H9 (cell line): ENCODE measurements around the gene PPAT. TPM values are rescaled to one million over a fixed set of nuclear protein-coding genes. Genes with fewer than 3 reads are reported as not detected.

Experiments used
- DNase-seq: peaks from one replicate; pipeline ENCODE4 v3.0.0-alpha.2; 2017
- H2AFZ ChIP-seq: one replicate; pipeline ENCODE4 v1.6.1; 2013; ENCODE audit warnings: mild to moderate bottlenecking, low read length, control low read depth, moderate library complexity
- H2AK5ac ChIP-seq: 2 replicates; pipeline ENCODE4 v1.6.1; 2013; ENCODE audit warnings: low read length, control low read depth, mixed read lengths; ENCODE audit not compliant: insufficient read length
- H2BK120ac ChIP-seq: one replicate; pipeline ENCODE4 v1.6.1; 2013; ENCODE audit warnings: low read depth, mild to moderate bottlenecking, low read length, control low read depth, inconsistent platforms; ENCODE audit not compliant: poor library complexity, severe bottlenecking
- H2BK12ac ChIP-seq: 2 replicates; pipeline ENCODE4 v1.6.1; 2013; ENCODE audit warnings: low read length, control low read depth, mixed read lengths, low read depth; ENCODE audit not compliant: insufficient read length
- H2BK15ac ChIP-seq: 2 replicates; pipeline ENCODE4 v1.6.1; 2013; ENCODE audit warnings: low read depth, low read length, control low read depth
- H2BK20ac ChIP-seq: one replicate; pipeline ENCODE4 v1.6.1; 2013; ENCODE audit warnings: low read depth, mild to moderate bottlenecking, low read length, control low read depth, inconsistent platforms; ENCODE audit not compliant: poor library complexity, severe bottlenecking
- H2BK5ac ChIP-seq: 2 replicates; pipeline ENCODE4 v1.6.1; 2013; ENCODE audit warnings: low read length, control low read depth, mixed read lengths; ENCODE audit not compliant: insufficient read length
- H3K14ac ChIP-seq: 2 replicates; pipeline ENCODE4 v1.6.1; 2013; ENCODE audit warnings: low read length, control low read depth; ENCODE audit not compliant: insufficient read depth
- H3K18ac ChIP-seq: 2 replicates; pipeline ENCODE4 v1.6.1; 2013; ENCODE audit warnings: low read depth, mild to moderate bottlenecking, mixed read lengths, low read length, control low read depth; ENCODE audit not compliant: insufficient read length
- H3K23ac ChIP-seq: 2 replicates; pipeline ENCODE4 v1.6.1; 2013; ENCODE audit warnings: low read length, control low read depth, mixed read lengths, low read depth; ENCODE audit not compliant: insufficient read length
- H3K23me2 ChIP-seq: 2 replicates; pipeline ENCODE4 v1.6.1; 2013; ENCODE audit warnings: low read depth, mild to moderate bottlenecking, mixed read lengths, low read length, control low read depth; ENCODE audit not compliant: insufficient read length, poor library complexity, severe bottlenecking
- H3K27ac ChIP-seq: 2 replicates; pipeline ENCODE4 v1.5.1; 2013; ENCODE audit warnings: low read length, control low read depth, mixed read lengths, low read depth; ENCODE audit not compliant: insufficient read length
- H3K27me3 ChIP-seq: 2 replicates; pipeline ENCODE4 v1.6.1; 2013; ENCODE audit warnings: low read length, control low read depth, inconsistent platforms; ENCODE audit not compliant: insufficient read depth
- H3K4ac ChIP-seq: 2 replicates; pipeline ENCODE4 v1.6.1; 2013; ENCODE audit warnings: low read depth, mild to moderate bottlenecking, control low read depth, inconsistent platforms, low read length, moderate library complexity
- H3K4me1 ChIP-seq: 2 replicates; pipeline ENCODE4 v1.6.1; 2013; ENCODE audit warnings: low read length, control low read depth, inconsistent platforms; ENCODE audit not compliant: insufficient read depth
- H3K4me2 ChIP-seq: 2 replicates; pipeline ENCODE4 v1.6.1; 2013; ENCODE audit warnings: low read length, control low read depth, mixed read lengths; ENCODE audit not compliant: insufficient read length, insufficient read depth
- H3K56ac ChIP-seq: 2 replicates; pipeline ENCODE4 v1.6.1; 2013; ENCODE audit warnings: low read depth, mild to moderate bottlenecking, mixed read lengths, low read length, control low read depth; ENCODE audit not compliant: insufficient read length
- H3K79me1 ChIP-seq: 2 replicates; pipeline ENCODE4 v1.6.1; 2013; ENCODE audit warnings: low read depth, mild to moderate bottlenecking, moderate library complexity, low read length, control low read depth, inconsistent platforms; ENCODE audit not compliant: insufficient read depth, poor library complexity, severe bottlenecking
- H3K79me2 ChIP-seq: 2 replicates; pipeline ENCODE4 v1.6.1; 2013; ENCODE audit warnings: low read length, control low read depth, inconsistent platforms; ENCODE audit not compliant: insufficient read depth
- H3K9ac ChIP-seq: 2 replicates; pipeline ENCODE4 v1.6.1; 2013; ENCODE audit warnings: low read length, control low read depth, mixed read lengths; ENCODE audit not compliant: insufficient read length; ENCODE audit errors: extremely low read depth
- H3K9me3 ChIP-seq: one replicate; pipeline ENCODE4 v1.6.1; 2013; ENCODE audit warnings: low read depth, low read length, inconsistent platforms; ENCODE audit not compliant: control insufficient read depth
- H3T11ph ChIP-seq: one replicate; pipeline ENCODE4 v1.6.1; 2013; ENCODE audit warnings: mild to moderate bottlenecking, low read length, control low read depth, inconsistent platforms
- H4K20me1 ChIP-seq: one replicate; pipeline ENCODE4 v1.6.1; 2013; ENCODE audit not compliant: control insufficient read depth, insufficient read length, insufficient read depth
- H4K5ac ChIP-seq: 2 replicates; pipeline ENCODE4 v1.6.1; 2013; ENCODE audit warnings: low read depth, mild to moderate bottlenecking, mixed read lengths, low read length, control low read depth; ENCODE audit not compliant: insufficient read length
- H4K8ac ChIP-seq: replicated peaks from 2 replicates; pipeline ENCODE4 v1.6.1; 2013; ENCODE audit warnings: low read length, control low read depth, mixed read lengths, low read depth; ENCODE audit not compliant: insufficient read length
- H4K91ac ChIP-seq: 2 replicates; pipeline ENCODE4 v1.6.1; 2013; ENCODE audit warnings: low read depth, mild to moderate bottlenecking, moderate library complexity, mixed read lengths, low read length, control low read depth; ENCODE audit not compliant: insufficient read length
- H3K27ac Mint-ChIP-seq, 3 experiments: 2 replicates in 2 of 3; 3 replicates in 1 of 3; pipeline ENCODE4 v1.8.0; 2020 to 2021; ENCODE audit warnings: mixed read lengths in 3 of 3, mild to moderate bottlenecking in 1 of 3, moderate library complexity in 1 of 3
- H3K27me3 Mint-ChIP-seq: 2 replicates; pipeline ENCODE4 v1.8.0; 2021; ENCODE audit warnings: low read depth, mild to moderate bottlenecking, moderate library complexity, mixed read lengths
- H3K36me3 Mint-ChIP-seq, 3 experiments: 2 replicates in 2 of 3; 3 replicates in 1 of 3; pipeline ENCODE4 v1.8.0; 2020 to 2021; ENCODE audit warnings: low read depth in 3 of 3, mixed read lengths in 3 of 3; ENCODE audit not compliant: insufficient read depth in 1 of 3
- H3K4me1 Mint-ChIP-seq, 2 experiments: 2 replicates each; pipeline ENCODE4 v1.8.0; 2020; ENCODE audit warnings: mixed read lengths in 2 of 2
- H3K4me3 Mint-ChIP-seq, 2 experiments: 2 replicates in 1 of 2; 3 replicates in 1 of 2; pipeline ENCODE4 v1.8.0; 2020 to 2021; ENCODE audit warnings: mild to moderate bottlenecking in 2 of 2, mixed read lengths in 2 of 2, moderate library complexity in 1 of 2
- H3K9me3 Mint-ChIP-seq, 2 experiments: 2 replicates in 1 of 2; 3 replicates in 1 of 2; pipeline ENCODE4 v1.8.0; 2020; ENCODE audit warnings: mild to moderate bottlenecking in 2 of 2, mixed read lengths in 2 of 2, moderate library complexity in 1 of 2
- WGBS: extraction: QIAGEN DNeasy Blood & Tissue Kit; methylation state at CpG from one replicate; pipeline ENCODE4 v1.1.7; 2013; ENCODE audit warnings: missing lambda C conversion rate, low lambda C conversion rate, mixed read lengths; ENCODE audit not compliant: insufficient read length; ENCODE audit errors: extremely low coverage; 5-methylcytosine and 5-hydroxymethylcytosine counted together
- total RNA-seq: library from RNA; stranded (reverse); gene quantifications from 2 replicates; pipeline ENCODE4 v1.2.1, GENCODE V29; 2021
- TF ChIP-seq, protein P1 (sequence below): fragments of 200-600 bp; sonication (generic); conservative IDR thresholded peaks from 3 replicates; pipeline ENCODE4 v1.8.0; 2021; ENCODE audit warnings: antibody characterized with exemption, mild to moderate bottlenecking

Gene PPAT
- total RNA-seq, 1 experiment from 2014 or later: 77.1 TPM

DNA sequence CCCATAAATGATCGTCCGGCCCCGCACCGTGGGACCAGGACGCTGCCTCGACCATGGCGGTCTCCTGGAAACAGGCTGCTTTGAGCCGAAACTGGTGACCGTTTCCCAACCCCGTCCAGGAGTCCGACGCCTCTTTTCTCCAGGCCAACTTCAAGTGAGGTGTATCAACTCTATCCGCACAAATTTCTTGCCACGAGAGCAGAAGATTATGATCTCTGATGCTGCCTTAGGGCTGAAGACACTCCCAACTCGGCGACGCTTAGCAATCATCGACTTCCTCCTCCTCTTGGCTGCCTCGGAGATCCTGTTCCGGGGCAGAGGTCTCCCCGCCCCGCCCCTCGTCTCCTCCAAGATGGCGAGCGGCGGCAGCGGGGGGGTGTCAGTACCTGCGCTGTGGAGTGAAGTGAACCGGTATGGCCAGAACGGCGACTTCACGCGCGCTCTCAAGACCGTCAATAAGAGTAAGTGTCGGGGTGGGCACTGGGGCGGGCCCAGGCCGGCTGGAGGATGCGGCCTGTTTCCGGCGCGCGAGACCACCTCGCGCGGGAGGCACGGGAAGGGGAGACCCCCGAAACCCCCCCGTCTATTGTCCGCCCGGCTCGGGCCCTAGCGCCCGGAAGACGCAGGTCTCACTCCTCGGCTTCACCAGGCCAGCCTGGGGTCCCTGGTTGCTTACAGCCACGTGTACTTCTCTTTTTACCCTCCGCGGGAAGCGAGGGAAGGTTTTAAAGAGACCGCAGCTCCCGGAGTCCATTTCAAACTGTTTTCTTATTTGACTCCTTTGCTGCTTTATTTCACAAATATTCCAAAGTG, 32.1 kb upstream of the PPAT start, which contains the start of gene SRP72:
Gene SRP72, plus strand, starts transcription at position 334 of the 813 bp plus-strand sequence. Its CDS starts 19 bp downstream, at position 353.
- H3K79me2 ChIP-seq: peaks cover 10% of the 10 kb centered on the region; the same call in 1 of the 2 replicates
- DNase-seq: peak; percentile 88
- WGBS: no CpG with 5 or more reads among the region's 62 CpGs
- H2BK5ac ChIP-seq: no peak within 1 kb of the TSS
- H2AK5ac ChIP-seq: no peak within 1 kb of the TSS
- H3K23ac ChIP-seq: no peak within 1 kb of the TSS
- H2BK120ac ChIP-seq: no peak within 1 kb of the TSS
- no peaks in the 10 kb centered on the region for H4K20me1 ChIP-seq
- H3K27me3 ChIP-seq: no peaks in the 10 kb centered on the region
- no peak within 1 kb of the TSS for H4K91ac ChIP-seq
- Mint-ChIP-seq H3K4me3 (peak within 1 kb of the TSS; percentile 95 to 97), H3K36me3 (peaks cover 14 to 39% (median 25%) of the 10 kb centered on the region in 3 experiments), H3K27me3 (peaks cover 2% of the 10 kb centered on the region; the same call in 1 of the 2 replicates), H3K27ac (peak within 1 kb of the TSS; percentile 97 to 100 (median 98)), H3K4me1 (peaks cover 28 to 35% of the 10 kb centered on the region in 2 experiments), H3K9me3 (peaks cover 0 to 4% of the 10 kb centered on the region in 2 experiments; a peak in 1 of 5 replicates)
- peak within 1 kb of the TSS; percentile 3 for H2AFZ ChIP-seq
- no peak within 1 kb of the TSS for H2BK15ac ChIP-seq
- peak within 1 kb of the TSS; percentile 89 for H3K4me2 ChIP-seq
- peak within 1 kb of the TSS; percentile 91 for H3K14ac ChIP-seq
- no peak within 1 kb of the TSS for H4K5ac ChIP-seq
- H4K8ac ChIP-seq: peak within 1 kb of the TSS; percentile 4
- peaks cover 9% of the 10 kb centered on the region for H3K23me2 ChIP-seq
- H3K4me1 ChIP-seq: no peaks in the 10 kb centered on the region
- peaks cover 2% of the 10 kb centered on the region for H3K79me1 ChIP-seq
- H3T11ph ChIP-seq: no peak within 1 kb of the TSS
- no peak within 1 kb of the TSS for H3K4ac ChIP-seq
- H2BK12ac ChIP-seq: no peak within 1 kb of the TSS
- peak within 1 kb of the TSS; percentile 95 for H3K9ac ChIP-seq
- H3K27ac ChIP-seq: peak within 1 kb of the TSS; percentile 1
- H3K18ac ChIP-seq: peak within 1 kb of the TSS; percentile 94
- H2BK20ac ChIP-seq: no peak within 1 kb of the TSS
- TF ChIP-seq, protein P1, sequence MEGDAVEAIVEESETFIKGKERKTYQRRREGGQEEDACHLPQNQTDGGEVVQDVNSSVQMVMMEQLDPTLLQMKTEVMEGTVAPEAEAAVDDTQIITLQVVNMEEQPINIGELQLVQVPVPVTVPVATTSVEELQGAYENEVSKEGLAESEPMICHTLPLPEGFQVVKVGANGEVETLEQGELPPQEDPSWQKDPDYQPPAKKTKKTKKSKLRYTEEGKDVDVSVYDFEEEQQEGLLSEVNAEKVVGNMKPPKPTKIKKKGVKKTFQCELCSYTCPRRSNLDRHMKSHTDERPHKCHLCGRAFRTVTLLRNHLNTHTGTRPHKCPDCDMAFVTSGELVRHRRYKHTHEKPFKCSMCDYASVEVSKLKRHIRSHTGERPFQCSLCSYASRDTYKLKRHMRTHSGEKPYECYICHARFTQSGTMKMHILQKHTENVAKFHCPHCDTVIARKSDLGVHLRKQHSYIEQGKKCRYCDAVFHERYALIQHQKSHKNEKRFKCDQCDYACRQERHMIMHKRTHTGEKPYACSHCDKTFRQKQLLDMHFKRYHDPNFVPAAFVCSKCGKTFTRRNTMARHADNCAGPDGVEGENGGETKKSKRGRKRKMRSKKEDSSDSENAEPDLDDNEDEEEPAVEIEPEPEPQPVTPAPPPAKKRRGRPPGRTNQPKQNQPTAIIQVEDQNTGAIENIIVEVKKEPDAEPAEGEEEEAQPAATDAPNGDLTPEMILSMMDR: no peak
- no peak within 1 kb of the TSS for H3K56ac ChIP-seq
- no peaks in the 10 kb centered on the region for H3K9me3 ChIP-seq
